Stimulated activated naive CD4-positive, alpha-beta T cell (primary cell): ENCODE data around the gene ZDHHC1.

Source experiments
- DNase-seq, 6 experiments: peaks; one replicate each; lab custom pipeline; 2025; lab: John Stamatoyannopoulos, UW

The ZDHHC1 gene

DNA sequence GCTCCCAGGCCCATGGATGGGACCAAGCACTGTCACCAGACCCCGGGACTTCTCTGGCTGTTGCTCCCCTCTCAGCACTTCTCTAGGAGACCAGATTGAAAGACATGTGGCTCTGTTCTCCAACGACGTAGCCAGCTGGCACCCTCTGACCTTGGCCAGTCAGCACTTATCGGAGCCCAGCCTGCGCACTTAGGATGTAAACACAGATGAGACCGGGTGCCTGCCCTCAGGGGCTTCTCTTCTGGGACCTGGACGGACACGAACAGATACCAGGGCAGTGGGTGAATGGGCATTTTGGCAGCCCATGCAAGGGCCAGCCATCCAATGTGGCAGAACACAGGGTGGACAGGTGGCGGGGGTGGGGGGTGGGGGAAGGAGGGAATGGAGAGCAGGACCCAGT lies 6.6 kb downstream of the ZDHHC1 start:
- DNase-seq = no peak

DNA sequence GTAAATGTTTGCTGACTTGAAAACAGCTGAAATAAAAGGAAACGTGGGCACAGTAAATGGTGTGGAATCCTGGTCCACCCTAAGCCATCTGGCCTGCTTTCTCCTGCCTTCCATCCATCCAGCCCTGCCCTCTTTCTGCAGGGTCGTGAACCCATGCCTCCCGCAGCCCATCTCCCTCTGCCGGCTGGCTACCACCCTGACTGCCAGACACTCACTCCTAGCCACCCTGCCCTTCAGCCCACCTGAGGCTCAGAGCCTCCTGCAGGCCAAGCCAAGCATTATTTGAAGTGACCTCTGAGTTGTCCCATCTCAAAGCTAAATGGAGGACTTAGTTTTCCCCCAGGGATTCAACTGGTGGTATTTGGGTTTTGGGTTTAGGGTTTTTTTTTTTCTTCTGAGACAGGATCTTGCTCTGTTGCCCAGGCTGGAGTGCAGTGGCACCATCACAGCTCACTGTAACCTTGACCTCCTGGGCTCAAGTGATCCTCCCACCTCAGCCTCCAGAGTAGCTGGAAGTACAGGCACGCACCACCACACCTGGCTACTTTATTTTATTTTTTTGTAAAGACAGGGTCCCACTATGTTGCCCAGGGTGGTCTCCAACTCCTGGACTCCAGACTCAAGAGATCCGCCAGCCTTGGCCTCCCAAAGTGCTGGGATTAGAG lies 8.4 kb downstream of the ZDHHC1 start:
- DNase-seq = no peak

DNA sequence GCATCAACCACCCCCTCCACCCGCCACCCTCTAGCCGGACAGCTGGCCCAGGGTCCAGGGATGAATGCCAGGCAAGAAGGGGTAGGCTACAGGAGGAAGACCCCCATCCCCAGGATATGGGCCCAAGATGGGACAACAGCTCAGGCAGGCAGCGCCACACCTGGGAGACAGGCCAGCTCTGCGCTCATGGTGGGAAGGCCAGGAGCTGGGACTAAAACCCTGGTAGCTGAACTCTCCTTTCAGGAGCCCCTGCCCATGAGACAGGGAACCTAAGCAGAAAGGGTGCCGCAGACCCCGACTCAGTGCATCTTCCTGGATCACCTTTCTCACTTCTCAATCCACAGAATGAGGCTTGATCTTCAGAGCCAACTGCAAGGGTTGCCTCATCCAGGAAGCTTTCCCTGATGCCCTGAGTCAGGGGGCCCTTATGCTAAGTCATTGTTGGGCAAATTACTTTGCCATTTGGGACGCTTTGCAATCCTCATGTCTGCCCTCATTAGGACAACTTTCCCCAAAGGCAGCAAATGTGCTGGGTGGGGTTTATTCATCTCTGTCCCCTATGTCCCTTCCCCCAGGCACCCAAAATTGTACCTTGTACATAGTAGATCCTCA lies 9.0 kb downstream of the ZDHHC1 start:
- DNase-seq = no peak

DNA sequence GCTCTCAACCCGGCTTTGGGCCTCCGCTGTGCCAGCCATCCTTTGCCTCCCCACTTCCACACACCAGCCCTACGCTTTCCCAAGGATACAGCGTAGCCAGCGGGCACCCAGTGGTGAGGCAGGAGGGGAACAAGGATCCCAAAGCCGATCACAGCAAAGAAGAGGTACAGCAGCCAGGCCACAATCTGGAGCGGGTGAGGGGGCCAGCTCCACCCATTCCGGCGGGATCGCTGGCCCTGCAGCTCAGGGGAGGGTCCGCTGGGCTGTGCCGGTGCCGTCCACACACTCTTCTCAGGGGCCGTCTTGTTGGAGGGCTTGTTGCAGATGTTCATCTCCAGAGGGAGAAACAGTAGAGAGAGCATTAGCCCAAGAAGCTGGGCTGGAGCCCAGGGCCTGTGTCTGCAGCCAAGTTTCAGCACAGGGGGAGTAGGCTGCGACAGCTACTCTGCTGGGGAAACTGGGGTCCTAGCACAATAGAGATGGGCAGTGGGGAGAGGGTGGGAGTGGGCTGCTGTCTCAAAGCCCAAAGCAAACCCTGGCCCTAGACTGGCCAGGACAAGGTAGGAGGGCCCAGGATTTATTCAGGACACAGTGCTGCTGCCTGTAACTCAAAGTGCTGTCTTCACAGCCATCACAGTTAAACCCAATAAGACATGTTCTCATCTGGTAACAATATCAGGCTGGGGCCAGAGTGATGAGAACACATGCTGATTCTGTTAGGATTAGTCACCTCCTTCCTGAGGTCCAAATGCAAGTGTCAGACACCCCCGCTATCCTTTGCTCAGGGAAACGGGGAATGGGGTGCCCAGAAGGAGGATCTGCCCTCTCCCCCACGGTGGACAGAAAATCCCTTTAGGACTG lies 9.9 kb downstream of the ZDHHC1 start:
- DNase-seq = no peak

DNA sequence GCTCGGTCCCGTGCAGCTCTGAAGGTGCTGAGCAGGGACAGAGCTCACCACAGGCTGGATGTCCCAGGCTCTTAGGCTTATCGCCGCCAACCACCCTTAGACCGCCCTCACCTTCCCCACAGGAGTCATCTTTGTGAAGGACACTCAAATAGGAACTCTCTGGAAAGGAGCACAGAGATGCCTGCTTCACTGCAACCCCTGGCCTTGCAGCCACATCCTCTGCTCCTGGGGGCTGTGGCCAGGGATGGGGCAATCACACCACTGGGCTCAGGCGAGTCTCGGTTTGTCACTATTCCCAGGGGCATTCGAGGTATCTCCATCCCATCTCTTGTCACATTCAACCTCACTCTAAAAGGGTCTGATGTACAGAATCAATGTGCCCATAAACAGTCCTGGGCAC lies 10.9 kb downstream of the ZDHHC1 start:
- DNase-seq = no peak

DNA sequence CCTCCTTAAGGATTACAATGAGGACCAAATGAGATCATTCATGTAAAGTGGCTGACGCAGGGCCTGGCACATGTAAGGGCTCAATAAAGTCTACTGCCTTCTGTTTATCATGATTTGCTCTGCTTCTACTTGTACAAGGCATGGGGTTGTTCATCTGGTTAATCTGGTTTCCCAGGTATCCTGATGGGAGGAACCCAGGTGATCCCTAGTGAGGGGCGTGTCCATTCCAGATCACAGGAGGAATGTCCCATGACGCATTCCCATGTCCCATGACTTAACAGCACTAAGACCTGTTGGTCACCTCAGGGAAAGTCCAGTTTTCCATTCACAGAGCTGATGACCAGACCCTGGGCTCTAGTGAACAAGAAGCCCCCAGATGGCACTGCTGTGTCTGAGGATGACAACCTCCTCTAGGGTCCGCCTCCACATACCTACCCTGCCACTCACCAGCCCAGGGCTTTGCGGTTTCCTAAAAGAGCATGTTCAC lies 11.5 kb downstream of the ZDHHC1 start:
- no peak for DNase-seq

DNA sequence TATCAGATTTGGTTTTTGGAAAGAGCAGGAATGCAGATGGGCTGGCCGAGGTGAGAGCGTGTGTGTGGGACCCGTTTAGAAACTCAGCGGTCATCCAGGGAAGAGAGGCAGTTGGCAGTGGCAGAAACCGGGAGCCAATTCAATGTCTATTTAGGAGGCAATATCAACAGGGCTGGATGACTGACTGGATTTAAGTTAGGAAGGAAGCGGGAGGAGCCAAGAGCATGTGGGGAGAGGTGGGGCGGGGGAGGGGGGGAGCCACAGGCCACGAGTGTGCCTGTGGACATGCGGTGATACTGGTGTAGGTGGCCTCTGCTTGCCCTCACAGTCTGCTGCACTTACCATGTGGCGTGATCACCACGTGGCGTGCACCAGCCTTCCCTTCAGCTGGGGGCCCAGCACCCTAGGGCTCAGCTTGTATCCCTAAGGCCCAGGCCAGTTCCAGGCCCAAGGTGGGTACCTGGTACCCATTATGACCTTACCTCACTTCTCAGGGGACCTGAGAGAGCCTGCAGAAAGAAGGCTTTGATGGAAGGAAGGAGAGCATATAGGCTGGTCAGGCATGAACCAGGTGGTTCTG lies 12.2 kb downstream of the ZDHHC1 start:
- no peak for DNase-seq

DNA sequence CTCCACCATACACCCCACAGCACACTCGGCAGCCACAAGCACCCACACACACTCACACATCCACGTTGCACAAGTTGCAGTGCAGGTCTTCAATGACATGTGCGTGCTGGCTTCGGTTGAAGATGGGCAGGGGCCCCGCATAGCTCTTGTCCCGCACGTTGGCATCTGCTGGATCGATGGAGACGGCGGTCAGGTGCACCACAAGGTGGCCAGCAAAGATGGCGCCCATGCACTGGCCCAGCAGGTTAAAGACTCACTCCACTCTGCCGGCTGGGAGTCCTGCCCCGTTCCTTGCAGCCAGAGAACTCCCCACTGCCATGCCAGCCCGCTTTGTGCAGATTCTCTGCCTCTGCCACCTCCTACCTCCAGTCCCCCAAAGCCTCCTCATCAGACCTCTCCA lies 15.4 kb downstream of the ZDHHC1 start:
- no peak for DNase-seq

DNA sequence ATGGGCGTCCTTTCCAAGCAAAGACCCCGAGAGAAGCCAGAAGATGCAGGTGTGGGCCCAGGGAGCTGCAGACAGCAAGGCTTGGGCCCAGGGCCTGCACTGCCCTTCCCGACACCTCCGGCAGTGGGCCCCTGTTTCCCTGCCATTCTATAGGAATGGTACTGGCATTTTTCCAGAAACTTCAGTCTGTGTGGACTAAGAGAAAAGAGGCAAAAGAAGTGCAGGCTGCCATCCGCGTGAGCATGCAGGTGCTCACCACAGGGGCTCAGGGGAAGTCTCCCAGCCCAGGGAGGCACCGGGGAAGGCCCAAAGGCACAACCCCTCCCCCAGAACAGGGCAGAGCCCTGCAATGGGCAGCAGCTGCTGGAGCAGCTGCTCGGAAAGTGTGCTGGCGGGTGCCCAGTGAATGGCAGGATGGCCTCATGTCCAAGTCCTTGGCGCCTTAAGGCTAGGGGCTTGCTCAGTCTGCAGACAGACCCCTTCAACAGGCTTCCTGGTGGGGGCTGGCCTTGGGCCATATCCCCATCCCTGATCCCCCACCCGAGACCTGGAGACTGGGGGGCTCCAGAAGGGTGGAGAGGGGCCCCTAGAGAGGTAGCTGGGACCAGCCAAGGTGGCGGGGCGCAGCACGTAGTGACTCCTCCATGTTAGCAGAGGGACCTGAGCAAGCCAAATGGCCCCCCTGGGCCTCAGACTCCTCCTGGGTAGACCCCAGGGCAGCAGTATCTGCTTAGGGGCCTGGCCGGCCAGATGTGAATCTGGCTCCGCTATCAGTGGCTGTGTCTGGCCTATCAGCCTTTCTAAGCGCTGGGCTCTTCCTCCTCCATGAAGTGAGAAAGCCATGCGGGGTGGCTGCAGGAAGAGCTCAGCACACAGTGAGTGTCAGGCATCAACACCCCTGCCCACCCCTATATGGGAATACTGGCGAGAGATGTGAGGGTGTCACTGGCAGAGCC lies 16.2 kb downstream of the ZDHHC1 start:
- DNase-seq = no peak

DNA sequence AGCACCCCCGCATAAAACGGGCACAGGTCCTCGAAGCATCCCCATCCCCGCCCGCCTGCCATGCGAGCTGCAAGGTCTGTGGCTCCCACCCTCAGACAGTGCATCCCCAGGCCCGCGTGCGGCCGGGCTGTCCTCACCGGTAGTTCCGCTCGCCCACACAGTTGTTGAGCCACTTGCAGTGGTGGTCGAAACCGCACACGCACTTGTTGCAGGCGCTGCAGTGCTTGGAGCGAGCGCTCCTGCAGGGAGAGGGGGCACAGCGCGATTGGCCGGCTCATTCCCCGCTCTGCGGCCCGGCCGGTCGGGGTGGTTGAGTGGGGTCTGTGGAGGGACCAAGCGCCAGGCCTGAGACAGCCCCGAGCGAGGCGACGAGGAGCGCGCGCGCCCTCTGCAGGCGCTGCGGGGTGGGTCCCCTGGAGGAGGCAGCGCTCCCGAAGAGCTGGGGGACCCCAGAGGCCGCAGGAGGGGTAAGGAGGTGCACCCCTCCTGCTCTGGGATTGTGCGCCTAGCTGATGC lies 17.0 kb downstream of the ZDHHC1 start:
- peak in 3 of 6 experiments; percentile 8 to 32 (median 23) for DNase-seq

DNA sequence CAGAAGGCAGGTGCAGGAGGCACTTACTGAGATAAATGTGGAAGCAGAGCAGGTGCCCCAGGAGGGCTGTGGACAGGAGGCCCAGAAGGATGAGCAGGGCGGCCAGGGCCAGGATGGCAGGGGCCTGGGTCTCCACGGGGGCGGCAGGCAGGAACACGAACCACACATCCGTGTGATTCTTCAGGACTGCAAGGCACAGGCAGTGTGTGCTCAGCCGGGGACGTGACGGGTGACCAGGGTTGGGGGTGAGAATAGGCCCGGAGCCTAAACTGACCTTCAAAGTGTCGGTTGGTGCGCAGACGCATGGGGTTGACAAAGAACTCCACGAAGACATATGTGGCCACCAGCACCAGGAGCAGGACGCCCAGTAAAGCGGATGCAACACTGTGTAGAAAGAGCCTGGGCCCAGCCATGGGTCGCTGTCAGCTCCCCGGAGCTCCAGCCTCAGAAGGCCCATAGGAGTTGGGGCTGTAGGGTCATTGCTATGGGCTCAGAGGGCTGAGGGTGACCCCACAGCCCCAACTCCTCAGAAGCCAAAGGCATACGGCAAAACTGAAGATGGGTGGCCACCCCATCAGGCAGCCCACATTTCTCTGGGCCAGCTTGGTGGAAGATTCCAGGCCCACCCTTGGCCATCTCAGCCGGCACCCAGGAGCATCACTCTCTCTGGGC lies 17.6 kb downstream of the ZDHHC1 start:
- no peak for DNase-seq

DNA sequence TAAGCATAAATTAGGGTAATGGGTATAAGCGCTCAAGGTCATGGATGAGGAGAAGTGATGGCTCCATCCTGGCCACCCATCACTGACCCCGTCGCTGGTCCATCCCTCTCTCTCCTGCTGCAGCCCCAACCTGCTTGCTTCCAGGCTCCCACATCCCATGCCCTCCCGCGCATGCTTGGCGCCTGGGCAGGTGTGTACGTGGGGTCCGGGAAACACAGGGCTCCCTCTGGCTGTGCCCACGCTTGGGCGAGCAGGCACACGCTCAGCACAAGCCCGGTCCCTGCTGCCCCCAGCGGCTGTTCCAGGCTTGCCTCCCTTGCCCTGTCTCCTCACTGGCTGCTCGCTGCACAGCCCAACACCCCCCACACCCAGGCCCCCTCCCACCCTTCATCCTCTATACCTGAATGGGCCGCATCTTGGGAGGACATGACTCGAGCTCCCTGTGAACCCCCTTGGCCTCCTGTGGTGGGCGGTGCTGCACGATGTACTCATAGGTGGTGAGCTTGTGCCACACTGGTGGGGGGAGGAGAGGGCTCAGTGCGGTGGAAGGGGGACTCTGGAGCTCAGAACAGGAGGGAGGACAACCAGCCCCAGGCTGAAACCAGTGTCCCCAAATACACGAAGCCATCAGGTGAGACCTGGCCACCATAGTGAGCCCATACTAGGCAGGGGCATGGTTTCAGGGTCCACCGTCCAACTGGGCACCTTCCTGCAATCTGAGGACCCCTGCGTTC lies 18.3 kb downstream of the ZDHHC1 start:
- DNase-seq = no peak

DNA sequence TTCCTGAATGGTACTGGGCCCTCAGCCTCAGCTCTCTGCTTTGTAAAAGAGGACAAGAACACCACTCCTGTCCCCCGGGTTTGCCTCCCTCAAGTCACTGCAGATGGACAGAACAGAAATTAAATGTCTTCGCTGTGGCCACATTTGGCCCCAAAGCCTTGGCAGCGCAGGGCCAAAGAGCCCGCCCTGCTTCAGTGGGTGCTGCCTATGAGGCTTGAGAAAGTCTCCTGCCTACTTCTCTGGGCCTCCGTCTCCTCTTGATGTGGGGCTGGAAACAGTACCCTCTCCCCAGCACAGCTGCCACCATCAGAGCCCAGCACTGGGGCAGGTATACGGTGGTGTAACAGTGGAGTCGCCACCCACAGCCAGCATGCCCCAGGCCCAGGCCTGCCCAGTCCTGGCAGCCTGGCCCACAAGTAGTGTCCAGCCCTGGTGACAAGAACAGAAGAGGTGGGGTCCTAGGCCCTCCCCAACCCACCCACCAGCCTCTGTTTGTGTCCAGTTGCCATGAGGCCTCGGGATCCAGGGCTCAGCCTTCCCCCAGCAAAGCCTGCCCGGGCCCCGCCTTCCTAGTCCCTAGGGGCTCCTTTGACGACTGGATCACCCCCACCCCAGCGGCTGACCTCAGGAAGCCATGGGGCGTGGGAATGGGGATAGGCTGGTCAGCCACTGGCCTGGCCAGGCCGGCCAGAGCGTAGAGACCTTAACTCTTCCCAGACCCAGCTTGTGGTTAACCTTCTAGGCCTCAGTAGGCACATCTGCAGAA lies 19.1 kb downstream of the ZDHHC1 start:
- DNase-seq = no peak

DNA sequence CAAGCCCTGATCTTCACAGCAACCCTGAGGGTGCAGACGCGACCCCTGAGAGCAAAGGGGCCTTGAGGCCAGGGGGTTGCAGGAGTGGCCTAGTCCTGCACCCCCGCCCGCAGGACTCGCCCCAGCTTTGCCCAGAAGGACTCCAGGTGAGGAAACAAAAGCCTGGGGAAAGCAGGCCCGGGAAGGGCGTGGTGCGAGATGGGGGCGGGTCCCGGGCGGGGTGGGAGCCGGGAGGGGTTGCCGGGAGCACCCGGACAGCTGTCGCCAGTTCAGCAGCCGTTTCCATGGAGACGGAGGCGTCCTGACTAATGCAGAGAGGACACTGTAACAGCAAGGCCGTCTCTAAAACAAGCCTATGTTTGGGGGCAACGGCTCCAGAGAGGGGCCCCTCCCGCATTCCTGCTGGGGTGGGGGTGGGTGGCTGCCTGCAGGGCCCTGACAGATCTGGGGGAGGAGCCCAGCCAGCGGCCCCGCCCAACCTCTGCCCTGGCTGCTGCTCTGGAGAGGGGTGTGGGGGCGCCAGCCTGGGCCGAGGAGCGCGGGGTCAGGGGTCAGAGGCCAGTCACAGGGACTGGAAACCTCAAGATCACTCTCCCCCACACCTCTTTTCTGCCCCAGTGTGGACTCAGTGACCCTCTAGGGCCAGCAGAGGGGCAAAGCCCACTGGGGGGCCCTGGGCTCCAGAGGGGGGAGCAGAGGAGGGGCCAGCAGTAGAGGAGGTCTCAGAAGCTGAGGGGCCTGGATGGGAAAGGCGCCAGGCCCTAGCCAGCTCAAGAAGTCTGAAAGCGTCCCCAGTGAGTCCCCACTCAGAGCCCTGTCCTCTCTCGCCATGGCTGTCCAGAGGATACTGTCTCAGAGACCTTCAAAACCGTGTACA lies 19.9 kb downstream of the ZDHHC1 start:
- DNase-seq = no peak

DNA sequence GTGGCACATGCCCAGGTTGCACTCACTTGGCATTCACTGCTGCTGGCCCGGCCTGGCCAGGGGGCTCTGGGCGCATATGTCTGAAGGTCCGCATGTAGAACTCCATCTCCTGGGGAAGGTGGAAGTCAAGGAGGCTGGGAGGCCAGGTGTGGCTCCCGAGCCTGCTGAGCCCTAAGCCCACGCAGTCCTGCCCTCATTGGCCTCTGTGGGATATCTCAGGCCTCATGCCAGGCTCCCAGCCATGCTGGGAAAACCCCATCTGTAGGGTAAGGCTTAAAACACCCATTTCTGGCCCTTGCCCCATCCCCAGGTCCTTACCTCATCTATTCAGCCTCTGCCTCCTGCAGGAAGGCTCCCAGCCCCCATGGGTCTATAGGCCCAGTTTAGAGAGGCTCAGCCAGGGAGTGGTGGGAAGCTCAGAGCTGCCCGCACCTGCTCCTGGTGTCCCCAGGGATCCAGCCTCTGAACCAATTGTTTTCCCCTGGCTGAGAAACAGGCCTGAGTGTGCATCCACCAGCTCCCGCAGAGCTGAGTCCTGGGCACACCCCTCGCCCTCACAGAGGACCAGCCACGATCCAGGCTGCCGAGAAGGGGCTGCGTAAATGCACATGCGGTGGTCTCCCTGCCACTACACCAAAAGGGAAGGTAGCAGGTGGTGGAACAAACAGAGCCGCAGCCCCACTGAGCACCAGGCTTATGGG lies 20.7 kb downstream of the ZDHHC1 start:
- no peak for DNase-seq

DNA sequence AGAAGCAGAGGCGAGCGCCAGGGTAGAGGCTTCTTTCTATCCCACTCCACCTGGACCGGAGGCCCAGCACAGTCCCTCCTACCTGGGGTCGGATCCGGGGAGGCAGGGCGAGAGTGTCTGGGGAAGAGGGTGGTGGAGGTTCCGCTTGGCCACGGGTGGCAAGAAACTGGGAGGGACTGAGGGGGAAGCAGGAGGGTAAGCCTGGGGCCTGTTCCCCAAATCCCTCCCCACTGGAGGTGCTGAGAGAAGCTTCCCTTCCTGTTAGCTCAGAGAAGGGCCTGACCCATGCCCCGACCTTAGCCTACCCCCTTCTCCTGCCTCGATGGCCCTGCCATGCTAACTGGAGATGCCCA lies 21.2 kb downstream of the ZDHHC1 start:
- no peak for DNase-seq
